AG04449 (cell line): ENCODE results near the gene RETREG3.
"Not testable (repeated sequence)": the region's sequence is repeated elsewhere in the genome, so short reads cannot be mapped to it uniquely, and the experiment has no call there.

ENCODE experiments used
- CTCF ChIA-PET: fragments of 350-600 bp; formaldehyde crosslinking; extraction: SDS; loops from one replicate; lab custom pipeline; 2021; ENCODE audit warnings: antibody characterized with exemption; lab: Yijun Ruan, JAX
- POLR2A ChIA-PET: fragments of 400-600, 350-600 bp; formaldehyde crosslinking; extraction: SDS; loops from one replicate; lab custom pipeline; 2020; ENCODE audit warnings: antibody characterized with exemption, inconsistent platforms; lab: Yijun Ruan, JAX
- DNase-seq: peaks from one replicate; pipeline ENCODE4 v3.0.0-alpha.2; 2010; ENCODE audit warnings: low read depth, low spot score
- H3K4me3 ChIP-seq: 2 replicates; pipeline ENCODE4 v1.5.1; 2011; ENCODE audit warnings: low read depth, mild to moderate bottlenecking, control low read depth, low read length
- TF ChIP-seq, protein P1 (sequence below): IDR thresholded peaks from one replicate; pipeline ENCODE4 v1.5.1; 2011; ENCODE audit warnings: mild to moderate bottlenecking, moderate library complexity, low read length, control low read depth, inconsistent platforms; ENCODE audit not compliant: insufficient read depth; ENCODE audit errors: missing control alignments

Gene RETREG3

DNA sequence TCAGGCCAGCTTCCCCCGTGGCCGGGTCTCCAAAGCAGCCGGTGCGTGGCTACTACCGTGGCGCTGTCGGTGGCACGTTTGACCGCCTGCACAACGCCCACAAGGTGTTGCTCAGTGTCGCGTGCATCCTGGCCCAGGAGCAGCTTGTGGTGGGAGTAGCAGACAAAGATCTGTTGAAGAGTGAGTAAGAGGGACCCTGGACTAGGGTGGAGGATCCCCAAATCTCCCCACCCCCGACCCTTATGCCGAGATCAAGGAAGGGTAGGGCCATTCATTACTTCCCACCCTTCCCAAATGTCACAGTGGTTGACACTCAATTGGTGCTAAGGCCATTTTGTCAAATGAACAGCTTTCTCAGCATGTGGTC, 46.0 kb downstream of the RETREG3 start:
- CTCF ChIA-PET: interaction anchor here (6.5 kb wide), 1 partner anchor 15 kb away, joined by 53 read pairs; the partner anchor contains the start of gene PSMC3IP
- DNase-seq: no peak
- TF ChIP-seq, protein P1, sequence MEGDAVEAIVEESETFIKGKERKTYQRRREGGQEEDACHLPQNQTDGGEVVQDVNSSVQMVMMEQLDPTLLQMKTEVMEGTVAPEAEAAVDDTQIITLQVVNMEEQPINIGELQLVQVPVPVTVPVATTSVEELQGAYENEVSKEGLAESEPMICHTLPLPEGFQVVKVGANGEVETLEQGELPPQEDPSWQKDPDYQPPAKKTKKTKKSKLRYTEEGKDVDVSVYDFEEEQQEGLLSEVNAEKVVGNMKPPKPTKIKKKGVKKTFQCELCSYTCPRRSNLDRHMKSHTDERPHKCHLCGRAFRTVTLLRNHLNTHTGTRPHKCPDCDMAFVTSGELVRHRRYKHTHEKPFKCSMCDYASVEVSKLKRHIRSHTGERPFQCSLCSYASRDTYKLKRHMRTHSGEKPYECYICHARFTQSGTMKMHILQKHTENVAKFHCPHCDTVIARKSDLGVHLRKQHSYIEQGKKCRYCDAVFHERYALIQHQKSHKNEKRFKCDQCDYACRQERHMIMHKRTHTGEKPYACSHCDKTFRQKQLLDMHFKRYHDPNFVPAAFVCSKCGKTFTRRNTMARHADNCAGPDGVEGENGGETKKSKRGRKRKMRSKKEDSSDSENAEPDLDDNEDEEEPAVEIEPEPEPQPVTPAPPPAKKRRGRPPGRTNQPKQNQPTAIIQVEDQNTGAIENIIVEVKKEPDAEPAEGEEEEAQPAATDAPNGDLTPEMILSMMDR: no peak
- H3K4me3 ChIP-seq: peak overlapping the region; percentile 83
- POLR2A ChIA-PET: no interaction called here

DNA sequence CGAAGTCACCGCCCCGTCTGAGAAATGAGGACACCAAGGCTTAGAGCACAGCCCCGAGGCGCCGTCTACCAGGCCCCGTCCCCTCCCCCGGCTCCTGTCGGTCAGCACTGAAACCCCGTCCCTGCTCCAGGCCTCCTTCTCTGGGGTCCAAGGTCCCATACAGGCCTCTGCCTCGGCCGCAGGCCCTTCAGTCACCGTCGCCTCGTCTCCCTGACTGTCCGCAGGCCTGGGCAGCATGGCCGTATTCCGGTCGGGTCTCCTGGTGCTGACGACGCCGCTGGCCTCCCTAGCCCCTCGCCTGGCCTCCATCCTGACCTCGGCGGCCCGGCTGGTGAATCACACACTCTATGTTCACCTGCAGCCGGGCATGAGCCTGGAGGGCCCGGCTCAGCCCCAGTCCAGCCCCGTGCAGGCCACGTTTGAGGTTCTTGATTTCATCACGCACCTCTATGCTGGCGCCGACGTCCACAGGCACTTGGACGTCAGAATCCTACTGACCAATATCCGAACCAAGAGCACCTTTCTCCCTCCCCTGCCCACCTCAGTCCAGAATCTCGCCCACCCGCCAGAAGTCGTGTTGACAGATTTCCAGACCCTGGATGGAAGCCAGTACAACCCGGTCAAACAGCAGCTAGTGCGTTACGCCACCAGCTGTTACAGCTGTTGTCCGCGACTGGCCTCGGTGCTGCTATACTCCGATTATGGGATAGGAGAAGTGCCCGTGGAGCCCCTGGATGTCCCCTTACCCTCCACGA, 46.6 kb downstream of the RETREG3 start:
- ChIA-PET CTCF (interaction anchor here (6.5 kb wide), 1 partner anchor 16 kb away, joined by 53 read pairs; the partner anchor contains the start of gene PSMC3IP), POLR2A (no interaction called here)
- H3K4me3 ChIP-seq: peak overlapping the region; percentile 83
- DNase-seq: no peak
- TF ChIP-seq, protein P1: no peak

DNA sequence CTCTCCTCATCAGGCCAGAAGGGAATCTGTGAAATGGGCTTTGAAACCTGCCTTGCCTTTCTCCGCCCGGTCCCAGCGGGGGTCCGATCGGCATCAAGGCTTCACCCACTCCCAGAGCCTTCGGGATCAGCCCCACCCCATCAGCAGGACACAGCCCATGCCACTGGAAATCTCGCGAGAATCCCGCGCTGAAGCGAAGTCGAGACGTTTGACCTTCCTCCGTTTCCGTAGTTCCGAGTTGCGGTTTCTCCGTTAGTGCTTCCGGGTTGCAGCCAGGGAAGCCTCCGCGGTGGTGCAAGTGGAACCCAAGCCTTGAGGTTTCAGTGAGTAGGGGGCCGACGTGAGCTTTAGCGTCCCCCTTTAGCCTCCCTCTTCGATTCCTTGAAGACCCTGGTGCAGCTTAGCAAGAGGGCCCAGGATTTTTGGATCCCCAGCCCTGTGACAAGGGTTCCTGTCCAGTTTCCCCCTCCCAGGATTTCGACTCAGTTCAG, 47.2 kb downstream of the RETREG3 start, which contains the start of gene COASY:
Gene COASY, plus strand, starts transcription at position 252 of the 491 bp plus-strand sequence. CDS start 475 bp downstream, outside the sequence.
- POLR2A ChIA-PET: no interaction called here
- DNase-seq: peak; percentile 85
- H3K4me3 ChIP-seq: peak within 1 kb of the TSS; percentile 83
- CTCF ChIA-PET: no interaction called here
- TF ChIP-seq, protein P1: no peak

DNA sequence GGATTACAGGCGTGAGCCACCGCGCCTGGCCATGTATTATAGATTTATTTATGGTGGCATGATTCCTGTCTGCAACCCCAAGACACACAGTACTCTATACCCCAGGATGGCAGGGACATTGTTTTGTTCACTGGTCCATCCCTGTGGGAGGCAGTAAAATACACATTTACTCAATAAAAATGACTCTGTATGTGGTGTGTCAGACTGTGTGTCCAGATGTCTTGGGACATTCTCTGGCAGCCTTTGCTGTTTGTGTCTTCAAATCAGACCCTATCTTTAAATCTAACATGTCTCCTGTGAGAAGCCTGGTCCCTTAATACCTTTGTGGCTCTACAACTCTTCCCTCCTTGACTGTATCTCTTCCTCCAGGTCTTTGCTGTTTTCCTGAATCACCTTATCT, 48.9 kb downstream of the RETREG3 start:
- TF ChIP-seq, protein P1: no peak
- H3K4me3 ChIP-seq: no peak overlapping the region
- no peak for DNase-seq
- POLR2A ChIA-PET: interaction anchor here (0.9 kb wide), 1 partner anchor 17 kb away, joined by 3 read pairs; the partner anchor contains the start of gene PSMC3IP
- CTCF ChIA-PET: no interaction called here

DNA sequence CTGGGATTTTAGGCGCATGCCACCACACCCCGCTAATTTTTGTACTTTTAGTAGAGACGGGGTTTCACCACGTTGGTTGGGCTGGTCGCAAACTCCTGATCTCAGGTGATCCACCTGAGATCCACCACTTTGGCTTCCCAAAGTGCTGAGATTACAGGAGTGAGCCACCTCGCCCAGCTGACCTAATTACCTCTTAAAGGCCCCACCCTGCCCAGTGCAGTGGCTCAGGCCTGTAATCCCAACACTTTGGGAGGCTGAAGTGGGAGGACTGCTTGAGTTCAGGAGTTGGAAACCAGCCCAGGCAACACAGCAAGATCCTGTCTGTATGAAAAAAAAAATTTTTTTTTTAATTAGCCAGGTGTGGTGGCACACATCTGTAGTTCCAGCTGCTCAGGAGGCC, 50.1 kb downstream of the RETREG3 start:
- TF ChIP-seq, protein P1: no peak
- DNase-seq: no peak
- ChIA-PET POLR2A (interaction anchor here (0.9 to 1.0 kb wide), 2 partner anchors 11 to 136 kb away, joined by 3 read pairs; partner anchors contain the start of gene CAVIN1), CTCF (no interaction called here)
- no peak overlapping the region for H3K4me3 ChIP-seq

DNA sequence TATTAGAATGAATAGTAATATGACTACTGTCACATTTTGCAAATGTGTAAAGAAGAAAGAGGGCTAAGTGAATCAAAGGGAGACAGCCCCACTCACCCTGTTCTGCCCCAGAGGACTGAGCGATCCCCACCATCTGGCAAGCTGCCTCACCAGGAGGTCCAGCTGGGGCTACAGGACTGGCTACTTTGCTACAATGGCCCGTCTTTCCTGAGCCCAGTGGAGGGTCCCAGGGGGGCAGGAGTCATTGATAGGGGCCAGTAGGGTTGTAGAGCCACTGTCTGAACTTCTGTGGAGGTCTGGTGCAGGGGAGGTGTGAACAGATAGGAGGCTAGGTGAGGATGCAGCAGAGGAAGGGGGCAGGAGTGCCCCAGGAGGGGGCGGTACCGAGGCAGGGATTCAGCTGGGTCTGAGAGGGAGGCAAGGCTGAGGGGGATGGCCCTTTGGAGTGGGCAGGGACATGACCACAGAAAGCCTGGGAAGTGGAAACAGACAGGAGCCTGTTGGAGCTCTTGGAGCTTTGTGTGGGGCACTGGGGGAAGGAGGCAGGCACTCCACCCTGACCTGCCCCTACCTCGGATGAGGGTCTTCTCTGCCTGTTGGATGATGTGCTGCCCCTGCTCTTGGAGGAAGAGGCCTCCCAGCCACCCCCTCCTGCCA, 53.1 kb downstream of the RETREG3 start:
- CTCF ChIA-PET: interaction anchor here (2.0 kb wide), 1 partner anchor 22 kb away, joined by 5 read pairs; the partner anchor contains the start of gene PSMC3IP
- POLR2A ChIA-PET, DNase-seq, H3K4me3 ChIP-seq: not testable (repeated sequence)
